HG02623 (cell line): Measurements from ENCODE around the gene SF1.

ENCODE experiments used
- ATAC-seq: cut with Tn5 transposase; IDR thresholded peaks from one replicate; pipeline ENCODE4 v1.9.1; 2021; ENCODE audit warnings: moderate library complexity; ENCODE audit not compliant: unreplicated experiment

SF1 gene

GRCh38 chr11:64784813-64785581, 6.7 kb upstream of the SF1 start:
- no peak for ATAC-seq

DNA sequence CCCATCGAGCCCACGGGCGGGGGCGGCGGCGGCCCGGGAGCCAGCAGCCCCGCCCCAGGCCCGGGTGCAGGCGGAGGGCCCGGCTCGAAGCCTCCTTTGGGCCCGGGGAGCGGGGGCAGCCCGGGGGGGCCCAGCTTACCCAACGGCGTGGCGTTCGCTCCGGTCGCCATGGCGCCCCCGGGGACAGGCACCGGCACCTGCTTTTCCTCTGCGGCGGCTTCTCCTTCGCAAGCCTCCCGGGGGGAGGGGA, 194 bp downstream of the SF1 start:
- peak; percentile 15 for ATAC-seq

DNA sequence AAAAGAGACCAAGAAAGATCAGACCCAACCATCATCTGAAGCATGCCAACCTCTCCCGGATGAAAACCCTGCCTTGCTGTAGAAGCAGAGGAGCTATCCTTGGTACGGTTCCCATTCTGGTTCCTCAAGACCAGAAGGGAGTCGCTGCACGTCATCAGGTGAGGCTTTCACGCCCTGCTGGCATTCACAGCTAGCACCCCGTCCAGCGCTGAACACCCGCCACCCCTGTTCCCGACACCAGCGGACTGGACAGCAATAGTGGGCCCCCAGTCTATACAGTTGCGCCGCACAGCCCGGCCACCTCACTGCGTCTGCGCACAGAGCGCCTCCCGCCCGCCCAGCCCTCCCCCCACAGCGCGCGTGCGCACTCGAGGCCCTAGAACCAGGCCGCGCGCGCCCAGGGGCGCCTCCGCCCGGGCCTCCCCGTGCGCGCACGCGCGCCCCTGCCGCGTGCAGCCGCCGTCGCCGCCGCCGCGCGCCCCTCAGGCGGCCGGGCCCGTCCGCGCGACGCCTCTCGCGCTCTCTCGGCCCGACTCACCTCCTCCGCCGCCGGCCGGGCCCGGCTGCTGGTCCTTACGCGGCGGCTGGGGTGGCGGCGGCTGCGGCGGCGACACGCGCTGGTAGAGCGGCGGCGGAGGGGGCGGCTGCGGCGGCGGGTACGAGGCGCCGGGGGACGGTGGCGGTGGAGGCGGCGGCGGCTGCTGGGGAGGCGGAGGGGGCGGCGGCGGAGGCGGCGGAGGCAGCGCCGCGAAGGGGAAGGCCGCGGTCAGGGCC, 706 bp downstream of the SF1 start:
- ATAC-seq: no peak

DNA sequence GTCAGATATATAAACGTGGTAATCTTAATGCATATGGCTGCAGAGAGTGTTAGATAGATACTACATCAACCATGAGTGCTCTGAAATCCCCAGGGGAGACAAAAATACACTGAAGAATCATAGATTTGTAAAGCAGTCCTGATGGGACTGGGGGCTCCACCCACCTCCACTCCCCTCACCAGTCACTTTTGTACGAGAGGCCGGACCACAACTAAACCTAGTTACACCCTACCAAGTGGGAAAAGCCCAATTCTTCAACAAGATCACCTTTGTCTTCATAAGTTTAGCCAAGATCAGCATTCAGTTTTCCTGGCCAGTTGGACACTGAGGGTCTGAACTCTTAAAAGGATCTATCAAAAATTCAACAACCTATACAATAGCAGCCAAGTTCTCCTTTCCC, 1.5 kb downstream of the SF1 start:
- no peak for ATAC-seq

- no peak for ATAC-seq
These were observed 1.9 kb downstream of the SF1 start for GRCh38 chr11:64776425-64776824.

- no peak for ATAC-seq
These were observed 4.2 kb downstream of the SF1 start for GRCh38 chr11:64774144-64774543.

DNA sequence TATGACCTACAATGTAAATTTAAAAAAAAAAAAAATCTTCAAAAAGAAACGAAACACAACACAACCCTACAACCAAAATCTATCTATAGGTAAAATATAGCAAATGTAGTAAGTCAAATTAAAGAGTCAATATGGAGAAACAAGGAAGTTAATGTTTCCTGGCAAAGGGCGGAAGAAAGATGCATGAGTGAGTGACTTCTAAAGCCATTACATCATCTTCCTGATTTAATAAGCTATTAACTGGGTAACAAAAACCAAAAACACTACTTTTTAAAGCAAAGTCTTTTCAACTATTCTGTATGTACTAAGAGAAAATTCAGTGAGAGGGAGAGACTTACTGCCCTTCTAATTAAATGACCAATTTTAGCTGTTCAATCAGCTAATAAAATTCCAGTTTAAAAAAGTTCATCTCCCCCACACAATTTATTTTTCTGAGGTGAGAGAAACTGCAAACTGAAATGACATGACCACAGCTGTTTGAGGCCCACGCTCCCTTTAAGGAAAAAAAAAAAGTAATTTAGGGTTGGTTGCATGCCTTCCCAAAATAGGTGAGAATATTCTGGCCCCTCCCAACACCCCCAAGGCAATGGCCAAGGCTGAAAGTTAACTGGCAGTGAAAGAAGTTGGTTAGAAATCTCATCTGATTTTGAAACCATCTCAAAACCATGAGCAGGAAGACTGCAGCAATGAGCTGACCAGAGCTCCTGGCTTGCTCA, 5.9 kb downstream of the SF1 start:
- ATAC-seq: no peak

DNA sequence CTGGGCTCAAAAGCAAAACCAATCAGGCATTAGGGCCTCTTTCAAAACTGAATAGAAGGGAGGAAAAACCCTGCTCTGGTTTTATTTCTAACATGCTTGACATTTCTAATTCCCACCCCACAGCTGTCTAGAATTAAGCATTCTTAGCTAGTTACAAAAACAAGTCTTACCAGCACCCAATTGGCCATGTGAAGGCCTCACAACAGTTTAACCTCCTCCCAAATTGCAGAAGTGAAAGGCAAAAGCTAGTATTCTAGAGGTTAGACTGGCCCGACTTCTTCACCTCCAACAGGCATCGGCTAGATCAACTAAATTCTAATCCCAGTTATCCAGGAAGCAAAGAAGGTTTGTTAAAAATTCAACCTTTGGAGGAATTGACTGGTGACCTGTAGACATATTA, 6.5 kb downstream of the SF1 start:
- no peak for ATAC-seq

- no peak for ATAC-seq
These were observed 8.2 kb downstream of the SF1 start for GRCh38 chr11:64770120-64770519.

DNA sequence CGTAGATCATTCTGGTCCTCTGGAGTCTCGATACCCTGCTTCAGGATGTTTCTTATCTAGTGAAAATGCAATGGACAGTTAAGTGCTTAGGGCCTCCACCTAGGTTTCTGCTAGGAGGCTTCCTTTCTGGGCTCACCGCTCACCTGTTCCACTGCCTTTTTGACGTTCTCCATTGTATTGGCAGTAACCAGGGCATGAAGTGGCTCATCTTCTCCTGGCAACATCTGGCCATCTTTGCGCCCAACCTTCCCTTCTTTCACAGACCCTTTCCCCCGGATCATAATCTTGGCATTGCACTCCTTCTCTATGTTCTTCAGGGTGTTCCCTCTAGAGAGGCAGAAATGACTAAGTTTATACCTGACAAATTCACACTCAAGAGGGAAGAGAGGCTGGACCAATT, 9.1 kb downstream of the SF1 start:
- ATAC-seq: no peak

DNA sequence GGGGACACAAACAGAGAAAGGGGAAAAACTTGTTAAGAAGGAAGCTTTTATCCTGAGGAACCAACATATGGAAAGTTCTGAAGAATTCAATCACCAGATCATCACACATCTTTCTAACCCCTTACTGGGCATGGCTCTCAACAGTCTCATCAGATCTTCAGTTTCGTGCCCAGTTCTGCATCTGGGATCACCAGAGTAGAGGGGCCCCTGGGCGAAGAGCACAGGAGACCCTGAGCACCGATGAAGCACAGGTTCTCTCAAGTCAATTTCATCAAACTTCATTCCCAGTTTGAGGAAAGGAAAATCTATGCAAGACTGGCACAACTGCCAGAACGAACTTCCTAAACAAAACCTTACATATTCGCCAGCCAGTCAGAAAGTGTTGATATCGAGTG, 10.0 kb downstream of the SF1 start:
- ATAC-seq: no peak

GRCh38 chr11:64767344-64768299, 10.7 kb downstream of the SF1 start:
- ATAC-seq: no peak

DNA sequence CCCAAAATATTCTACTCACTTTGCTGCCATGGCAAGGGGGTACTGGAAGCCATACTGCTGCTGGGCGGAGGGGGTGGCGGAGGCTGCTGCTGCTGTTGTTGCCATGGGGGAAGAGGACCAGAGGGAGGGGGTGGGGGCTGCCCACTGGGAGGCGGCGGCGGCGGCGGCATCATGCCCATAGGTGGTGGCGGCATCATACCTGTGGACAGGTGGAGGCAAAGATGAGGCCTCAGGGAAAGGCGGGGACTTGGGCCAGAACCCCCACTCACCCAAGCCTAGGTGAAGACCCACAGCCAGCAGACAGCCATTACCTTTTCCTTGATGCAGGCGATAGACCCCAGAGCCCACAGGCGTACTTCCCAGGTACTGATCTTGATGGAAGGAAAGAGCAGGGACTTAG, 11.5 kb downstream of the SF1 start:
- ATAC-seq: no peak

- ATAC-seq: no peak
These were observed 12.3 kb downstream of the SF1 start for GRCh38 chr11:64765851-64766665.

GRCh38 chr11:64765291-64765850, 13.0 kb downstream of the SF1 start:
- no peak for ATAC-seq

GRCh38 chr11:64764753-64765152, 13.6 kb downstream of the SF1 start:
- no peak for ATAC-seq

GRCh38 chr11:64764040-64764611, 14.2 kb downstream of the SF1 start:
- no peak for ATAC-seq

GRCh38 chr11:64763526-64764039, 14.8 kb downstream of the SF1 start:
- no peak for ATAC-seq
